HepG2 (cell line): ENCODE results near the gene PITRM1. TPM values are rescaled to one million over a fixed set of nuclear protein-coding genes. Genes with fewer than 3 reads are reported as not detected.

ENCODE experiments used
- ATAC-seq: fragments of 200-7000 bp; cut with Tn5 transposase; 3 replicates; pipeline ENCODE4 v1.9.1; 2020; ENCODE audit warnings: mild to moderate bottlenecking, moderate library complexity
- BruUV-seq: library from RNA; stranded (reverse); fragments of 400-500 nt; replicated peaks from 2 replicates; lab custom pipeline; 2021; lab: Mats Ljungman, UMichigan
- CTCF ChIA-PET: fragments of 300-600 bp; formaldehyde crosslinking; extraction: SDS; loops from one replicate; lab custom pipeline; 2021; ENCODE audit warnings: low total read pairs, inconsistent platforms, low intra/inter-chr PET ratio; lab: Yijun Ruan, JAX
- POLR2A ChIA-PET: fragments of 350-600 bp; sonication (Branson Sonifier 250); formaldehyde crosslinking; loops from one replicate; lab custom pipeline; 2020; ENCODE audit warnings: antibody characterized with exemption, inconsistent platforms; lab: Yijun Ruan, JAX
- DNase-seq: peaks from one replicate; pipeline ENCODE4 v3.0.0-alpha.2; 2015; ENCODE audit warnings: low spot score
- FAIRE-seq: peaks from 3 replicates; lab custom pipeline; 2011; peaks lifted over from hg19 to GRCh38; lab: Jason Lieb, UNC
- H2AFZ ChIP-seq: one replicate; pipeline ENCODE4 v1.6.1; 2011; ENCODE audit warnings: low read length, inconsistent platforms
- H3K27ac ChIP-seq: fragments of 300-600 bp; 3 replicates; pipeline ENCODE4 v1.8.0; 2011; ENCODE audit warnings: mixed run types, mild to moderate bottlenecking, mixed read lengths, low read length, inconsistent platforms; ENCODE audit not compliant: insufficient read depth; ENCODE audit errors: extremely low read length
- H3K27me3 ChIP-seq, 2 experiments: fragments of 200-600 bp in 1 of 2; 2 replicates in 1 of 2; 3 replicates in 1 of 2; pipeline versions ENCODE4 v1.6.0 to v1.8.0; 2011; ENCODE audit warnings: low read length in 2 of 2, mild to moderate bottlenecking in 2 of 2, moderate library complexity in 2 of 2, inconsistent platforms in 1 of 2; ENCODE audit not compliant: insufficient read depth in 2 of 2, control insufficient read depth in 1 of 2
- H3K36me3 ChIP-seq, 2 experiments: fragments of 200-600 bp in 1 of 2; replicated peaks in 1 of 2; 2 replicates in 1 of 2; 3 replicates in 1 of 2; pipeline versions ENCODE4 v1.5.1 to v1.8.0; 2011; ENCODE audit warnings: low read length in 2 of 2, inconsistent platforms in 1 of 2; ENCODE audit not compliant: insufficient read depth in 2 of 2, control insufficient read depth in 1 of 2
- H3K4me1 ChIP-seq: 2 replicates; pipeline ENCODE4 v1.5.1; 2012; ENCODE audit warnings: low read length, inconsistent platforms; ENCODE audit not compliant: insufficient read depth
- H3K4me2 ChIP-seq: 2 replicates; pipeline ENCODE4 v1.6.0; 2011; ENCODE audit warnings: low read depth, low read length, inconsistent platforms
- H3K4me3 ChIP-seq, 3 experiments: fragments of 200-600 bp in 1 of 3; sonication (generic), shearing (Covaris generic) in 1 of 3; replicated peaks in 1 of 3; 2 replicates each; pipeline ENCODE4 v1.5.1; 2011 to 2016; ENCODE audit warnings: low read length in 3 of 3, inconsistent platforms in 2 of 3, low read depth in 2 of 3, mild to moderate bottlenecking in 2 of 3, control low read depth in 1 of 3, mixed read lengths in 1 of 3; ENCODE audit not compliant: insufficient read depth in 1 of 3
- H3K79me2 ChIP-seq: one replicate; pipeline ENCODE4 v1.6.1; 2011; ENCODE audit warnings: low read length, inconsistent platforms; ENCODE audit not compliant: insufficient read depth
- H3K9ac ChIP-seq: 2 replicates; pipeline ENCODE4 v1.6.0; 2011; ENCODE audit warnings: mild to moderate bottlenecking, low read depth, low read length, inconsistent platforms; ENCODE audit not compliant: insufficient read depth
- H3K9me3 ChIP-seq: 2 replicates; pipeline ENCODE4 v1.5.1; 2012; ENCODE audit warnings: mild to moderate bottlenecking, low read length
- H4K20me1 ChIP-seq: 2 replicates; pipeline ENCODE4 v1.6.0; 2011; ENCODE audit warnings: inconsistent platforms, mild to moderate bottlenecking, low read length, moderate library complexity; ENCODE audit not compliant: insufficient read depth
- ATF1 ChIP-seq: IDR thresholded peaks from 2 replicates; pipeline ENCODE4 v1.6.1; 2016; ENCODE audit warnings: mild to moderate bottlenecking, control low read depth
- NFYC ChIP-seq: IDR thresholded peaks from 2 replicates; pipeline ENCODE4 v1.6.1; 2016; ENCODE audit warnings: missing genetic modification reagents, missing compliant biosample characterization
- NKX3-1 ChIP-seq: sonication (generic); formaldehyde crosslinking; IDR thresholded peaks from 2 replicates; pipeline ENCODE4 v1.5.0; 2020; ENCODE audit warnings: missing genetic modification reagents
- SNAPC2 ChIP-seq: sonication (generic); formaldehyde crosslinking; IDR thresholded peaks from 2 replicates; pipeline ENCODE4 v1.8.1; 2022; ENCODE audit warnings: mild to moderate bottlenecking, missing genetic modification reagents
- ZNF484 ChIP-seq: sonication (generic); formaldehyde crosslinking; IDR thresholded peaks from 2 replicates; pipeline ENCODE4 v1.5.1; 2020; ENCODE audit warnings: mild to moderate bottlenecking, low read depth, missing genetic modification reagents, borderline replicate concordance
- ZNF772 ChIP-seq: sonication (generic); formaldehyde crosslinking; IDR thresholded peaks from 2 replicates; pipeline ENCODE4 v1.5.0; 2020; ENCODE audit warnings: mild to moderate bottlenecking, missing genetic modification reagents
- WGBS: methylation state at CpG from one replicate; pipeline ENCODE4 v1.1.6; 2017; ENCODE audit warnings: low lambda C conversion rate; 5-methylcytosine and 5-hydroxymethylcytosine counted together
- in situ Hi-C: cut with HindIII; loops from 2 replicates; pipeline ENCODE4 v1.10.0; 2017; ENCODE audit warnings: low pct_unique_long_range_greater_than_20kb; ENCODE audit not compliant: extremely low pct_ligation_motif_present
- intact Hi-C: fragments of 100-400 bp; cut with micrococcal nuclease; formaldehyde crosslinking; loops from one replicate; pipeline ENCODE4 v1.10.0; 2022; ENCODE audit not compliant: unreplicated experiment
- polyA plus RNA-seq, 8 experiments: library from polyadenylated mRNA; depleted of rRNA in 3 of 8; stranded (reverse) in 7 of 8; unstranded in 1 of 8; fragments of >200 nt; fragmentation: Illumina TruSeq in 4 of 8; extraction: Trizol in 4 of 8; gene quantifications; 2 replicates each; pipeline versions ENCODE4 v1.2.1 to v1.2.3, GENCODE V29; 2011 to 2016; ENCODE audit warnings: low read depth in 4 of 8, missing spikeins in 1 of 8, mixed read lengths in 1 of 8; ENCODE audit not compliant: insufficient read depth in 1 of 8
- total RNA-seq, 5 experiments: library from RNA; depleted of rRNA; stranded (reverse); fragments of >200 nt; fragmentation: Illumina TruSeq; extraction: Trizol; gene quantifications; 2 replicates each; pipeline ENCODE4 v1.2.3, GENCODE V29; 2016; ENCODE audit warnings: low read depth in 1 of 5
- TF ChIP-seq, protein P1 (sequence below): sonication (generic); formaldehyde crosslinking; conservative IDR thresholded peaks from 2 replicates; pipeline ENCODE4 v1.4.0; 2020; ENCODE audit warnings: missing genetic modification reagents
- TF ChIP-seq, protein P2 (sequence below): IDR thresholded peaks from 2 replicates; pipeline ENCODE4 v1.6.1; 2016; ENCODE audit warnings: low read depth

PITRM1 gene
- total and polyA plus RNA-seq, 2 of the 13 experiments (the other 11 are each of a cell fraction or from before 2014, with no cell fraction given): 16.4 to 29.0 TPM

DNA sequence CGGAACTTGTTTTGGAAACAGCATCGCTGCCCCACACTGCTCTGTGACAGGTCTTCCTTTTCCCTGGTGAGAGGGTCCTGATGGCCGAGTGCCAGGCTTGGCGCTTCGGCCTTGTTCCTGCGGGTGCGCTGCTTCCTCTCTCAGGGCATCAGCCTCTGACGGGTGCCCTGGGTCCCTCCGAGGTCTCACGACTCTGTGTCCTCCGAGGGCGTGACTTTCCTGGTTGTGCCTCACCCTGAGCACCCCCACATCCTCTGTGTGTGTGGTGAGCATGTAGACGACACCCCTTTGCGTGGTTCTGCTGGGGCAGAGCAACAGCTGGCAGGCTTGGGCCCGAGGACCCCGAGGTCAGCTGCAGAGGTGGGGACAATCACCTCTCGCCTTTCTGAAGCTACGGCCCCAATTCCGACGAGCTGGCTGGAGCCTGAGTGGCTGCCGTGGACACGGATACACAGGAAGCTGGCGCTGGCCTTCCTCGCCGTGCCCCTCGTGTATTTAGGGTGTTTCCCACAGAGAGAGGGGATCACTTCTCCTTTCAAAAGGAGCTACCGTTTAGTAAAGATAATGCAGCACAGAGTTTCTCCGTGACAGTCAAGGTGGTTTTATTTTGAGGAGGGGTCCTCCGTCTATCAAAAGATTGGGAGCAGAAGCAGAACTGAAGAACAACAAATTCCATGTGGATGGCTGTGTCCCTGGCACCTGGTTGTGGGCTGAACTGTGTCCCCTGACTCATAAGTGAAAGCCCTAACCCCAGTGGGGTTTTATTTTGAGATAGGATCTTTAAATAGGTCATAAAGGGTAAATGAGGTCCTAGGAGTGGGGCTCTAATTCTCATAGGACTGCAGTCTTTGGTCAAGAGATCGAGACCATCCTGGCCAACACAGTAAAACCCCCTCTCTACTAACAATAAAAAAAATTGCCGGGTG, 36.2 kb upstream of the PITRM1 start (continued):
- TF ChIP-seq, protein P1, sequence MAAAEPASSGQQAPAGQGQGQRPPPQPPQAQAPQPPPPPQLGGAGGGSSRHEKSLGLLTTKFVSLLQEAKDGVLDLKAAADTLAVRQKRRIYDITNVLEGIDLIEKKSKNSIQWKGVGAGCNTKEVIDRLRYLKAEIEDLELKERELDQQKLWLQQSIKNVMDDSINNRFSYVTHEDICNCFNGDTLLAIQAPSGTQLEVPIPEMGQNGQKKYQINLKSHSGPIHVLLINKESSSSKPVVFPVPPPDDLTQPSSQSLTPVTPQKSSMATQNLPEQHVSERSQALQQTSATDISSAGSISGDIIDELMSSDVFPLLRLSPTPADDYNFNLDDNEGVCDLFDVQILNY: no peak
- TF ChIP-seq, all 625 proteins: peak for 0

DNA sequence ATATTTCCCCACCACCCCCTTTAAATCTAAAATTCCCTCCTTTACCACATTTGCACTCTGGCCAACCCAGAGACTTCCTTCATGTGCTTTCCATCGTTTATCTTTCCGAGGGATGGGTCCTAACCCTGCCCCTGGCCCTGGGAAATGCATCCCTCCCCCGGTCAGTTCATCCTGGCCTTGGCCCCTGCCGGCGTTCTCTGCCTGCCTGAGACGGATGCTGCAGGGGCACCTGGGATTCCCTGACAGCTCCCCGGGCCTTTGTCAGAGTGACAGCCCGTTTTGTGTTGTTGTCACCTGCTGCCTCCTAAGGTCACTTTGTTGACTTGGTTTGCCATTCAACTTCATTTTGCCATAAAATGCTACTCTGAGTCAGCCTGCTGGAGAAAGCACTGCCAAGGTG, 34.8 kb upstream of the PITRM1 start:
- no peak for DNase-seq

More for the DNA sequence above, 34.8 kb upstream of the PITRM1 start:
- ChIA-PET POLR2A (no interaction called here), CTCF (no interaction called here)
- no peak overlapping the region for H3K4me3 ChIP-seq
- no peak overlapping the region for H2AFZ ChIP-seq
- intact Hi-C loops: no loop called here
- WGBS: 14% methylated on average over 8 of the region's 8 CpGs
- H3K9me3 ChIP-seq: no peaks in the 10 kb centered on the region
- no peak overlapping the region for H3K27ac ChIP-seq
- BruUV-seq: no TSS peak
- FAIRE-seq (no peak), ATAC-seq (no peak)
- in situ Hi-C loops: no loop called here
- H3K4me1 ChIP-seq: no peaks in the 10 kb centered on the region
- H3K9ac ChIP-seq: no peak overlapping the region
- H3K27me3 ChIP-seq: peaks cover 2 to 39% of the 10 kb centered on the region in 2 experiments; a peak in 3 of 5 replicates
- no peaks in the 10 kb centered on the region for H4K20me1 ChIP-seq
- TF ChIP-seq ZNF772: no peak
- TF ChIP-seq, protein P2, sequence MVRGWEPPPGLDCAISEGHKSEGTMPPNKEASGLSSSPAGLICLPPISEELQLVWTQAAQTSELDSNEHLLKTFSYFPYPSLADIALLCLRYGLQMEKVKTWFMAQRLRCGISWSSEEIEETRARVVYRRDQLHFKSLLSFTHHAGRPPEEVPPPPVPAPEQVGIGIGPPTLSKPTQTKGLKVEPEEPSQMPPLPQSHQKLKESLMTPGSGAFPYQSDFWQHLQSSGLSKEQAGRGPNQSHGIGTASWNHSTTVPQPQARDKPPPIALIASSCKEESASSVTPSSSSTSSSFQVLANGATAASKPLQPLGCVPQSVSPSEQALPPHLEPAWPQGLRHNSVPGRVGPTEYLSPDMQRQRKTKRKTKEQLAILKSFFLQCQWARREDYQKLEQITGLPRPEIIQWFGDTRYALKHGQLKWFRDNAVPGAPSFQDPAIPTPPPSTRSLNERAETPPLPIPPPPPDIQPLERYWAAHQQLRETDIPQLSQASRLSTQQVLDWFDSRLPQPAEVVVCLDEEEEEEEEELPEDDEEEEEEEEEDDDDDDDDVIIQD: no peak
- TF ChIP-seq SNAPC2 (CRISPR knock-in tag): no peak
- TF ChIP-seq NFYC: no peak
- no peak for TF ChIP-seq NKX3-1
- no peak for TF ChIP-seq ATF1 (CRISPR knock-in tag)
- no peak for TF ChIP-seq ZNF484 (CRISPR knock-in tag)
- H3K36me3 ChIP-seq: no peaks in the 10 kb centered on the region
- no peaks in the 10 kb centered on the region for H3K79me2 ChIP-seq
- H3K4me2 ChIP-seq: no peak overlapping the region
